B cell (primary cell): Measurements from ENCODE around the gene RNASEH1. TPM values are rescaled to one million over a fixed set of nuclear protein-coding genes. Genes with fewer than 3 reads are reported as not detected.

Experiments
- ATAC-seq: fragments of 200-7000 bp; cut with Tn5 transposase; one replicate; pipeline ENCODE4 v1.10.0; 2021; ENCODE audit warnings: low read depth, mild to moderate bottlenecking, moderate number of reproducible peaks, moderate library complexity
- CTCF ChIA-PET: fragments of 350-600 bp; sonication (Branson Sonifier 250); formaldehyde crosslinking; loops from one replicate; lab custom pipeline; 2021; ENCODE audit warnings: antibody characterized with exemption, inconsistent platforms; lab: Charles Lee
- POLR2A ChIA-PET: fragments of 350-600 bp; sonication (Branson Sonifier 250); formaldehyde crosslinking; loops from one replicate; lab custom pipeline; 2021; ENCODE audit warnings: antibody characterized with exemption; lab: Charles Lee
- DNase-seq: peaks from one replicate; pipeline ENCODE4 v3.0.0; 2013
- H2AFZ ChIP-seq: 2 replicates; pipeline ENCODE4 v1.6.1; 2012; ENCODE audit warnings: mild to moderate bottlenecking, low read depth, low read length; ENCODE audit not compliant: insufficient read depth, poor library complexity, severe bottlenecking
- H3K27ac ChIP-seq, 2 donors: 1 replicate in 1 of 2; 2 replicates in 1 of 2; pipeline ENCODE4 v1.5.1; 2012 to 2013; ENCODE audit warnings: low read length in 2 of 2, mild to moderate bottlenecking in 2 of 2, moderate library complexity in 1 of 2
- H3K27me3 ChIP-seq, 4 experiments: fragments of 200-600 bp in 1 of 4; sonication (generic) in 1 of 4; replicated peaks in 1 of 4; 1 replicate in 2 of 4; 2 replicates in 2 of 4; pipeline versions ENCODE4 v1.6.1 to v1.7.0; 2013 to 2016; ENCODE audit warnings: low read length in 3 of 4, mild to moderate bottlenecking in 2 of 4, mixed read lengths in 1 of 4, moderate library complexity in 1 of 4; ENCODE audit not compliant: insufficient read depth in 4 of 4, control insufficient read depth in 3 of 4; ENCODE audit errors: control extremely low read depth in 1 of 4
- H3K36me3 ChIP-seq, 2 experiments: replicated peaks in 1 of 2; 1 replicate in 1 of 2; 2 replicates in 1 of 2; pipeline versions ENCODE4 v1.6.1 to v1.7.1; 2013; ENCODE audit warnings: low read length in 1 of 2; ENCODE audit not compliant: insufficient read depth in 2 of 2, control insufficient read depth in 1 of 2; ENCODE audit errors: control extremely low read depth in 1 of 2, extremely low read depth in 1 of 2
- H3K4me1 ChIP-seq, 2 donors: fragments of 200-600 bp in 1 of 2; sonication (generic) in 1 of 2; 1 replicate in 1 of 2; 2 replicates in 1 of 2; pipeline versions ENCODE4 v1.5.1 to v1.6.1; 2013 to 2017; ENCODE audit warnings: low read length in 2 of 2; ENCODE audit not compliant: control insufficient read depth in 2 of 2, insufficient read depth in 2 of 2
- H3K4me2 ChIP-seq: replicated peaks from 2 replicates; pipeline ENCODE3; 2012; ENCODE audit warnings: mild to moderate bottlenecking, low read depth, low read length; ENCODE audit not compliant: poor library complexity, severe bottlenecking
- H3K4me3 ChIP-seq, 5 experiments: fragments of 200-600 bp in 1 of 5; sonication (generic) in 1 of 5; 1 replicate in 3 of 5; 2 replicates in 2 of 5; pipeline versions ENCODE4 v1.5.1 to v1.7.0; 2011 to 2016; ENCODE audit warnings: low read length in 4 of 5, mild to moderate bottlenecking in 4 of 5, low read depth in 2 of 5, control low read depth in 1 of 5, moderate library complexity in 1 of 5; ENCODE audit not compliant: insufficient read depth in 1 of 5; ENCODE audit errors: control extremely low read depth in 1 of 5, extremely low read depth in 1 of 5
- H3K79me2 ChIP-seq: fragments of 200-600 bp; sonication (generic); one replicate; pipeline ENCODE4 v1.6.0; 2016; ENCODE audit warnings: low read length; ENCODE audit not compliant: control insufficient read depth, insufficient read depth
- H3K9ac ChIP-seq: fragments of 200-600 bp; sonication (generic); 2 replicates; pipeline ENCODE4 v1.6.1; 2017; ENCODE audit warnings: mild to moderate bottlenecking, low read length, moderate library complexity
- H3K9me3 ChIP-seq, 3 donors: one replicate each; pipeline versions ENCODE4 v1.6.1 to v1.7.1; 2013; ENCODE audit warnings: low read length in 2 of 3; ENCODE audit not compliant: control insufficient read depth in 2 of 3, insufficient read depth in 1 of 3; ENCODE audit errors: control extremely low read depth in 1 of 3
- H4K20me1 ChIP-seq: 2 replicates; pipeline ENCODE4 v1.6.0; 2012; ENCODE audit warnings: mild to moderate bottlenecking, low read length; ENCODE audit not compliant: insufficient read depth, control insufficient read depth, poor library complexity, severe bottlenecking
- H3K27ac Mint-ChIP-seq: one replicate; pipeline ENCODE4 v1.8.0; 2021; ENCODE audit warnings: mixed read lengths
- H3K27me3 Mint-ChIP-seq: one replicate; pipeline ENCODE4 v1.8.0; 2021; ENCODE audit warnings: mixed read lengths
- H3K4me1 Mint-ChIP-seq: one replicate; pipeline ENCODE4 v1.8.0; 2021; ENCODE audit warnings: mixed read lengths
- H3K4me3 Mint-ChIP-seq: one replicate; pipeline ENCODE4 v1.8.0; 2021; ENCODE audit warnings: mixed read lengths
- H3K9me3 Mint-ChIP-seq: one replicate; pipeline ENCODE4 v1.8.0; 2022; ENCODE audit warnings: mixed read lengths; ENCODE audit not compliant: insufficient read depth
- EZH2 ChIP-seq: IDR thresholded peaks from 2 replicates; pipeline ENCODE4 v1.6.1; 2012; ENCODE audit warnings: borderline replicate concordance, low read depth, mild to moderate bottlenecking, moderate library complexity, low read length; ENCODE audit not compliant: insufficient read depth, poor library complexity, severe bottlenecking
- WGBS: methylation state at CpG from one replicate; pipeline ENCODE4 v1.1.5; 2013; ENCODE audit warnings: missing lambda C conversion rate; ENCODE audit not compliant: insufficient coverage; 5-methylcytosine and 5-hydroxymethylcytosine counted together
- intact Hi-C: fragments of 100-400 bp; cut with micrococcal nuclease; formaldehyde crosslinking; loops from one replicate; pipeline ENCODE4 v1.10.0; 2022
- polyA plus RNA-seq: library from polyadenylated mRNA; depleted of rRNA; stranded (reverse); fragments of >200 nt; gene quantifications from 2 replicates; pipeline ENCODE4 v1.2.3, GENCODE V29; 2012
- total RNA-seq, 2 donors: library from RNA; stranded (reverse); fragments of 120-200 nt in 1 of 2; gene quantifications; 1 replicate in 1 of 2; 2 replicates in 1 of 2; pipeline versions ENCODE4 v1.2.3 to v1.2.4, GENCODE V29; 2013 to 2022
- TF ChIP-seq, protein P1 (sequence below): fragments of 200-600 bp; IDR thresholded peaks from one replicate; pipeline ENCODE4 v1.8.0; 2022; ENCODE audit warnings: antibody characterized with exemption, mild to moderate bottlenecking

The RNASEH1 gene
- total and polyA plus RNA-seq, 2 donors (not counting 1 experiment from before 2014, with no cell fraction given): 7.2 to 25.1 TPM

DNA sequence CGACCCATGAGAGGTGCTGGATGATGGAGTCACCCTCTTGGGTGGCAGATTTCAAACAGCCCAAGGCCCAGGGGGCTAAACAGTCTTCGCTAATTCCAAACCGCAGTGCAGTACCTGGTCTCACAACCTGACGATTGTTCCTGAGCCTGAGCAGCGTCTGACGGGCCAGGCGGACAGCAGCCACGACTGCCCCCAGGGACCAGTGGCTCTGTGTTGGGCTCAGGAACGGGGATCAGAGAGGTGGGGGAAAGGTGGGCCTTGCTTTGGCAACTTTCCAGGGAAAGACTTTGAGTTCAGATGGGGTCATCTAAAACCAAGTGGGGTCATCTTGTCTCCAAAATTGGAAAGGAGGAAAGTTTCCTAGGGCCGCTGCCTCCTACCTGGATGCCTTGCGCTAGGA lies 37.3 kb upstream of the RNASEH1 start:
- H3K27me3 ChIP-seq: no peaks in the 10 kb centered on the region
- H4K20me1 ChIP-seq: no peaks in the 10 kb centered on the region
- DNase-seq (no peak), ATAC-seq (no peak)
- CTCF ChIA-PET: no interaction called here
- H3K9me3 ChIP-seq: peaks cover 0 to 2% (median 0%) of the 10 kb centered on the region in 3 donors
- H3K4me2 ChIP-seq: no peak overlapping the region
- H2AFZ ChIP-seq: no peak overlapping the region
- Mint-ChIP-seq H3K4me3 (no peak overlapping the region), H3K4me1 (no peaks in the 10 kb centered on the region), H3K27ac (no peak overlapping the region), H3K27me3 (no peaks in the 10 kb centered on the region), H3K9me3 (no peaks in the 10 kb centered on the region)
- H3K79me2 ChIP-seq: no peaks in the 10 kb centered on the region
- POLR2A ChIA-PET: no interaction called here
- H3K36me3 ChIP-seq: no peaks in the 10 kb centered on the region
- H3K27ac ChIP-seq: no peak overlapping the region
- intact Hi-C loops: no loop called here
- H3K4me1 ChIP-seq: no peaks in the 10 kb centered on the region
- H3K4me3 ChIP-seq: no peak overlapping the region
- TF ChIP-seq, protein P1, sequence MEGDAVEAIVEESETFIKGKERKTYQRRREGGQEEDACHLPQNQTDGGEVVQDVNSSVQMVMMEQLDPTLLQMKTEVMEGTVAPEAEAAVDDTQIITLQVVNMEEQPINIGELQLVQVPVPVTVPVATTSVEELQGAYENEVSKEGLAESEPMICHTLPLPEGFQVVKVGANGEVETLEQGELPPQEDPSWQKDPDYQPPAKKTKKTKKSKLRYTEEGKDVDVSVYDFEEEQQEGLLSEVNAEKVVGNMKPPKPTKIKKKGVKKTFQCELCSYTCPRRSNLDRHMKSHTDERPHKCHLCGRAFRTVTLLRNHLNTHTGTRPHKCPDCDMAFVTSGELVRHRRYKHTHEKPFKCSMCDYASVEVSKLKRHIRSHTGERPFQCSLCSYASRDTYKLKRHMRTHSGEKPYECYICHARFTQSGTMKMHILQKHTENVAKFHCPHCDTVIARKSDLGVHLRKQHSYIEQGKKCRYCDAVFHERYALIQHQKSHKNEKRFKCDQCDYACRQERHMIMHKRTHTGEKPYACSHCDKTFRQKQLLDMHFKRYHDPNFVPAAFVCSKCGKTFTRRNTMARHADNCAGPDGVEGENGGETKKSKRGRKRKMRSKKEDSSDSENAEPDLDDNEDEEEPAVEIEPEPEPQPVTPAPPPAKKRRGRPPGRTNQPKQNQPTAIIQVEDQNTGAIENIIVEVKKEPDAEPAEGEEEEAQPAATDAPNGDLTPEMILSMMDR: no peak
- no peak for TF ChIP-seq EZH2
- H3K9ac ChIP-seq: no peak overlapping the region
- WGBS: 93% methylated on average over 9 of the region's 11 CpGs

DNA sequence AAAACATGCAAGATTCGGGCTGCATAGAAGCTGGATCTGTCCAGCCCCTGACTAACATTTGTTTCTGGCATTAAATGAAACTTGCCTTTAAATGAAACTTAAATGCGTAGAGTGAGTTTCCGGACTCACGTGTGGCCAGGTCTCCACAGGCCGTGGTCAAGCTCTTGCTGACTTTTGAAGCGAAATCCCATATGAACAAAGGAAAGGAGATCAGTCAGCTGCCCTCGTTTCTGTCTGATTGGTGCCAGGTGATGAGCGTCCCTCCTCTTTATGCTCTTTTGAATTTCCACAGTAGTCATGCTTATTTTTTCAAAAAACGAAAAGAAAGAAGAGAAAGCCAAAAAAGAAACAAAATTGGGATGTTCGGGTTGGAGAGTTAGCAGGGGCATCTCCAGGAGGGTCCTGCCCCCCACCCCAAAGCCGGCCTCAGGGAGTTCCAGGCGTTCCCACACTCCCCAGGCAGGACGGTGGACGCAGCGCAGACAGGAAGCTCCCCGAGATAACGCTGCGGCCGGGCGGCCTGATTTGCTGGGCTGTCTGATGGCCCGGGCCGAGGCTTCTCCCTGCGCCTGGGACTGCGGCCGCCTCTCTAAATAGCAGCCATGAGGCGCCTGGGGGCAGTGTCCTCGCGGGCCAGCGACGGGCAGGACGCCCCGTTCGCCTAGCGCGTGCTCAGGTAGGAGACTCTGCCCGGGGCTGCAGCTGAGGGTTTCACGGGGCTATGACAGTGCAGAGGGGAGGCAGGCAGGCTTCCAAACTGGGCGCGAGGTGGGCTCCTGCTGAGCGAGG lies 36.6 kb upstream of the RNASEH1 start, which contains the start of gene COLEC11:
Gene COLEC11 (plus strand): TSS at position 620 of the 789 bp plus-strand sequence. CDS start 9,229 bp downstream, outside the sequence.
- H3K9ac ChIP-seq: no peak within 1 kb of the TSS

More for the DNA sequence above, 36.6 kb upstream of the RNASEH1 start, which contains the start of gene COLEC11:
- no peaks in the 10 kb centered on the region for H3K4me1 ChIP-seq
- Mint-ChIP-seq H3K27me3 (no peaks in the 10 kb centered on the region), H3K27ac (no peak within 1 kb of the TSS), H3K4me3 (no peak within 1 kb of the TSS), H3K9me3 (no peaks in the 10 kb centered on the region), H3K4me1 (no peaks in the 10 kb centered on the region)
- TF ChIP-seq, protein P1: no peak
- TF ChIP-seq EZH2: no peak
- intact Hi-C loops: no loop called here
- H3K4me2 ChIP-seq: no peak within 1 kb of the TSS
- ChIA-PET CTCF (no interaction called here), POLR2A (no interaction called here)
- no peak for ATAC-seq
- no peak within 1 kb of the TSS for H3K27ac ChIP-seq
- H2AFZ ChIP-seq: no peak within 1 kb of the TSS
- no peaks in the 10 kb centered on the region for H3K36me3 ChIP-seq
- no peak for DNase-seq
- H3K4me3 ChIP-seq: no peak within 1 kb of the TSS
- WGBS: 63% methylated on average over 38 of the region's 40 CpGs
- H3K9me3 ChIP-seq: peaks cover 0 to 2% (median 0%) of the 10 kb centered on the region in 3 donors
- H3K79me2 ChIP-seq: no peaks in the 10 kb centered on the region
- H4K20me1 ChIP-seq: no peaks in the 10 kb centered on the region
- H3K27me3 ChIP-seq: no peaks in the 10 kb centered on the region
